HFFc6 (cell line): ENCODE measurements around the gene SIT1. TPM values are rescaled to one million over a fixed set of nuclear protein-coding genes. Genes with fewer than 3 reads are reported as not detected.
"Not testable (repeated sequence)": the region's sequence is repeated elsewhere in the genome, so short reads cannot be mapped to it uniquely, and the experiment has no call there.

Experiments used
- DNase-seq: peaks from one replicate; pipeline ENCODE4 v3.0.0-alpha.2; 2018
- H3K27ac Mint-ChIP-seq: 2 replicates; pipeline ENCODE4 v1.8.0; 2020; ENCODE audit warnings: mild to moderate bottlenecking, mixed read lengths
- H3K27me3 Mint-ChIP-seq: 2 replicates; pipeline ENCODE4 v1.8.0; 2021; ENCODE audit warnings: mild to moderate bottlenecking, moderate library complexity, mixed read lengths; ENCODE audit not compliant: insufficient read depth
- H3K36me3 Mint-ChIP-seq: 2 replicates; pipeline ENCODE4 v1.8.0; 2021; ENCODE audit warnings: low read depth, mixed read lengths
- H3K4me1 Mint-ChIP-seq: 2 replicates; pipeline ENCODE4 v1.8.0; 2020; ENCODE audit warnings: low read depth, mixed read lengths
- H3K4me3 Mint-ChIP-seq: 2 replicates; pipeline ENCODE4 v1.8.0; 2020; ENCODE audit warnings: mild to moderate bottlenecking, moderate library complexity, mixed read lengths
- H3K9me3 Mint-ChIP-seq: 2 replicates; pipeline ENCODE4 v1.8.0; 2020; ENCODE audit warnings: mild to moderate bottlenecking, mixed read lengths
- CTCF ChIP-seq: fragments of 200-600 bp; sonication (generic); IDR thresholded peaks from 2 replicates; pipeline ENCODE4 v1.5.0; 2021; ENCODE audit warnings: antibody characterized with exemption, mild to moderate bottlenecking
- total RNA-seq, 6 experiments: library from RNA; stranded (reverse); fragmentation: NEBNext Ultra II Directional; extraction: Animal tissue kit (Norgen Biotek cat#: 25700); gene quantifications; 2 replicates in 1 of 6; 3 replicates in 5 of 6; pipeline ENCODE4 v1.2.3, GENCODE V29; 2021

The SIT1 gene
- total RNA-seq, 6 experiments from 2014 or later, result not detected

DNA sequence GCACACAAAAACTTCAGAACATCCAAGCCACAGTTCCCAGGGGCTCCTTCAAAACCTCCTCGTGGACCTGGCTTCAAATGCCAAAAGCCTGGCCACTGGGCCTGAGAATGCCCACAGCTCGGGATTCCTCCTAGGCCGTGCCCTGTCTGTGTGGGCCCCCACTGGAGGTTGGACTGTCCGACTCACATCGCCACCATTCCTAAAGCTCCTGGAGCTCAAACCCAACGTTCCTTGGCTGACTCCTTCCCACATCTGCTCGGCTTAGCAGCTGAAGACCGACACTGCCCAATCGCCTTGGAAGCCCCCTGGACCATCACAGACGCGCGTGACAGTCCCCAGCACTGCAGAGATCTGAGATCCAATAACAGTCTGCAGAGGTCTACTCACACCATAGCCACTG lies 7.7 kb downstream of the SIT1 start:
- Mint-ChIP-seq H3K4me3 (no peak overlapping the region), H3K4me1 (peaks cover 30% of the 10 kb centered on the region), H3K9me3 (no peaks in the 10 kb centered on the region), H3K36me3 (peaks cover 12% of the 10 kb centered on the region), H3K27ac (no peak overlapping the region), H3K27me3 (peaks cover 4% of the 10 kb centered on the region)
- TF ChIP-seq CTCF, result no peak
- DNase-seq, result no peak

DNA sequence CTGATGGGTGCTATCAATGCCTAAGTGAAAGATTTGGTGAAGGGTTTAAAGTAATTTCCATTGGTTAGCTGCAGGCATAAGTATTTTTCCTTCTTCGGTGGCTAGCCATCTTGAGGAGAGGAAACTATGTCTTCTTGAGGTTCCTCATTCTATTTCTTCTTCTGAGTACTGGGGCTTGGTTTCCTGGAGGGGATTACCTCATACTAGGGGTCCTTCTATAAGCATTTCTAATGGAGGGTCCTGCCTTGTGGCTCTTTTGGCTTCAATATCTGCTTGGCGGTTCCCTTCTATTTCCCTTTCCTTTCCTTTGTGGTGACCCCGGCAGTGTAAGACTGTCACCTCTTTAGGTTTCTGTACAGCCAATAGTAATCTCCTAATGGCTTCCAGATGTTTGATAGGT lies 9.3 kb downstream of the SIT1 start:
- Mint-ChIP-seq H3K4me1 (peaks cover 45% of the 10 kb centered on the region), H3K36me3 (peaks cover 18% of the 10 kb centered on the region)
- DNase-seq, H3K9me3 Mint-ChIP-seq, H3K4me3 Mint-ChIP-seq, H3K27me3 Mint-ChIP-seq, H3K27ac Mint-ChIP-seq: not testable (repeated sequence)

DNA sequence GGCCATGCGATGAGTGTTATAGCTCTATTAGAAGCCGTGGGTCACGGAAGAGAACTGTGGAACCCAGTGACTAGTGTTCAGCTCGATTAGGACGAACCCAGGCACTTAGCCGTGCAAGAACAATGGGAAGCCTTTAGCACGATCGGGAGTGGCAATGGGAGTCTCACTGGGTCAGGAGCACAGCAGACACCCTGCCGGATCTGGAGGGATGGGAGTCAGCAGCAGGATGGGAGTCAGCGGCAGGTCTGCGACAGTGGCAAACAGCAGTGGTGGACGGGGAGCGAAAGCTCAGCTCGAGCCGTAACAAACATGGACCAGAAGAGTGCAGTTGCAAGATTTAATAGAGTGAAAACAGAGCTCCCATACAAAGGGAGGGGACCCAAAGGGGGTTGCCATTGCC lies 10.3 kb downstream of the SIT1 start:
- H3K4me1 Mint-ChIP-seq, result peaks cover 43% of the 10 kb centered on the region
- not testable (repeated sequence) for H3K27ac Mint-ChIP-seq, H3K9me3 Mint-ChIP-seq, H3K27me3 Mint-ChIP-seq, DNase-seq, H3K4me3 Mint-ChIP-seq
- peaks cover 18% of the 10 kb centered on the region for H3K36me3 Mint-ChIP-seq

- H3K4me1 Mint-ChIP-seq, result peaks cover 39% of the 10 kb centered on the region
- peaks cover 18% of the 10 kb centered on the region for H3K36me3 Mint-ChIP-seq
- TF ChIP-seq CTCF, result no peak
- peaks cover 1% of the 10 kb centered on the region for H3K27me3 Mint-ChIP-seq
- DNase-seq, result no peak
- H3K27ac Mint-ChIP-seq, result no peak overlapping the region
- H3K9me3 Mint-ChIP-seq, result peaks cover 4% of the 10 kb centered on the region; the same call in 1 of the 2 replicates
- no peak overlapping the region for H3K4me3 Mint-ChIP-seq
Observed at GRCh38 chr9:35639631-35640030, 11.1 kb downstream of the SIT1 start.

GRCh38 chr9:35639225-35639624 lies 11.5 kb downstream of the SIT1 start:
- H3K4me3 Mint-ChIP-seq, H3K9me3 Mint-ChIP-seq, H3K27ac Mint-ChIP-seq, H3K27me3 Mint-ChIP-seq, DNase-seq: not testable (repeated sequence)
- Mint-ChIP-seq H3K36me3 (peaks cover 18% of the 10 kb centered on the region), H3K4me1 (peaks cover 35% of the 10 kb centered on the region)

DNA sequence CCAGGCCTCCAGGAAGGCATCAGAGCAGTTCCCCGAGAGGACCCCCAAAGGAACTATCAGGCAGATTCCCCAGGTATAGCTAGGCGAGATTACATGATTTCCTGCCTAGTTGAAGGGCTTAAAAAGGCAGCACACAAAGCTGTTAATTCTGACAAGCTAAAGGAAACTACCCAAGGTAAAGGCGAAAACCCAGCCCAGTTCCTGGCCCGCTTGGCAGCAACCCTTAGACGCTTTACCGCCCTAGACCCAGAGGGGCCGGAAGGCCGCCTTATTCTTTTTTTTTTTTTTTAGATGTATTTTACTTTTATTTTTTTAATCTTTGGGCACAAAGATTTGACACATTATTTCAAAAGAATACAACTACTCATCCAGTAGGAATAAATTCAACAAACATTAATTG lies 12.0 kb downstream of the SIT1 start:
- H3K36me3 Mint-ChIP-seq, result peaks cover 18% of the 10 kb centered on the region
- not testable (repeated sequence) for H3K27ac Mint-ChIP-seq

GRCh38 chr9:35637427-35637955 lies 13.2 kb downstream of the SIT1 start:
- peak overlapping the region; percentile 81 for H3K27ac Mint-ChIP-seq
- peak overlapping the region; percentile 47 for H3K4me3 Mint-ChIP-seq
- peaks cover 18% of the 10 kb centered on the region for H3K36me3 Mint-ChIP-seq
- peak; percentile 64 for DNase-seq
- H3K9me3 Mint-ChIP-seq, H3K27me3 Mint-ChIP-seq: not testable (repeated sequence)
- H3K4me1 Mint-ChIP-seq, result peaks cover 33% of the 10 kb centered on the region

More for the DNA sequence above, 12.0 kb downstream of the SIT1 start:
- peaks cover 33% of the 10 kb centered on the region for H3K4me1 Mint-ChIP-seq
- not testable (repeated sequence) for H3K27me3 Mint-ChIP-seq, DNase-seq, H3K4me3 Mint-ChIP-seq, H3K9me3 Mint-ChIP-seq

GRCh38 chr9:35636877-35637246 lies 13.9 kb downstream of the SIT1 start:
- peaks cover 33% of the 10 kb centered on the region for H3K4me1 Mint-ChIP-seq
- not testable (repeated sequence) for DNase-seq, H3K9me3 Mint-ChIP-seq, H3K27ac Mint-ChIP-seq, H3K27me3 Mint-ChIP-seq, H3K4me3 Mint-ChIP-seq
- H3K36me3 Mint-ChIP-seq, result peaks cover 18% of the 10 kb centered on the region
